Measurements from ENCODE around the gene BMAL1. TPM values are rescaled to one million over a fixed set of nuclear protein-coding genes. Genes with fewer than 3 reads are reported as not detected.
A peak's percentile ranks its signal among the peaks of the same experiment; 100 is the strongest.

BMAL1 gene
- total and polyA plus RNA-seq, 2 donors (not counting 3 experiments of a cell fraction or from before 2014, with no cell fraction given): 5.8 to 10.1 TPM

DNA sequence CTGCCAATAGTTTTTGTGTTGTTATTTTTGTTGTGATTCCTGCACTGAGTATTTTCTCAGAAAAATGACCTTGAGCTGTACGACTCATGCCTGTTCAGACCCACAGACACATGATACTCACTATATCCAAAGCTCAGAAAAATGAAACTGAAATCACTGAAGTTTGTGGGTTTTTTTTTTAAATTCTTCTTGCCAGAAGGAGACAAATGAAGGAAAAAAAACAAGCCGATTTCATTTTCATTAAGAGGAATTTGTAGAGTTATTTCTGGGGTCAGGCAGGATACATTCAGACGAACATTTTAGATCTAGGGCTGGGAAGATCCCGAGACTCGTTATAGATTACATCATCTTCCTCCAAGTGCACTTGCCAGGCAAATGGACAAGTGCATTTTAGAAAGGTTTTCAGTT is 60.4 kb downstream of the BMAL1 start:
- dilution Hi-C loops (cut with MboI; ENCODE audit: extremely low pct_ligation_motif_present, low sequenced_read_pairs) (no loop called here), intact Hi-C loops (cut with micrococcal nuclease) (loop anchor here (2.0 to 5.0 kb wide), 3 partner anchors 61 to 236 kb away; partner anchors contain the start of genes BMAL1 and BTBD10)
- Histone ChIP-seq H3K9ac (replicated peaks; ENCODE audit: extremely low read depth, insufficient read depth, low read length) (peak overlapping the region; percentile 70), H4K20me1 (replicated peaks; ENCODE audit: control insufficient read depth, extremely low read depth, insufficient read depth, low read length) (no peaks in the 10 kb centered on the region), H3K4me1 (ENCODE audit: control insufficient read depth, extremely low read depth, insufficient read depth, low read length) (peaks cover 20% of the 10 kb centered on the region), H3K36me3 (ENCODE audit: control insufficient read depth in 2 of 2, extremely low read depth in 1 of 2, insufficient read depth in 2 of 2, low read length in 2 of 2) (no peaks in the 10 kb centered on the region), H3K4me3 (replicated peaks in 1 of 3; ENCODE audit: insufficient read depth in 1 of 3, low read depth in 1 of 3, low read length in 3 of 3) (peak overlapping the region in 1 of 3 experiments; percentile 53), H3K9me1 (replicated peaks; ENCODE audit: control insufficient read depth, extremely low read depth, insufficient read depth, low read length) (no peaks in the 10 kb centered on the region), H2AFZ (ENCODE audit: low read depth, low read length) (peak overlapping the region; percentile 32), H3K4me2 (ENCODE audit: insufficient read depth, low read length) (peak overlapping the region; percentile 71), H3K79me2 (ENCODE audit: control insufficient read depth, insufficient read depth, low read length) (no peaks in the 10 kb centered on the region), H3K9me3 (replicated peaks; ENCODE audit: control insufficient read depth, insufficient read depth, low read length) (no peaks in the 10 kb centered on the region), H3K27me3 (ENCODE audit: control insufficient read depth in 2 of 2, insufficient read depth in 2 of 2, low read length in 2 of 2) (no peaks in the 10 kb centered on the region), H3K27ac (ENCODE audit: insufficient read depth, low read depth, low read length) (peak overlapping the region; percentile 76)
- BruUV-seq (replicated peaks): TSS peak; percentile 95
- CTCF ChIA-PET: interaction anchor here (0.8 to 8.2 kb wide), 11 partner anchors 11 to 374 kb away, joined by 3 to 136 read pairs (median 4); no protein-coding TSS in a partner anchor
- peak; percentile 81 for DNase-seq (ENCODE audit: low read depth, low spot score)
- TF ChIP-seq MYC (IDR thresholded peaks at IDR 0.05; ENCODE audit: low read depth, low read length) (no peak), MAX (IDR thresholded peaks at IDR 0.05; ENCODE audit: insufficient read depth, insufficient read length) (no peak), JUN (IDR thresholded peaks at IDR 0.05; ENCODE audit: borderline replicate concordance, insufficient read depth, insufficient read length, low read depth) (peak; percentile 24), GATA2 (IDR thresholded peaks at IDR 0.05; ENCODE audit: insufficient read depth, insufficient read length, low read depth, low read length) (no peak), EZH2 (IDR thresholded peaks at IDR 0.05; ENCODE audit: borderline replicate concordance, low read depth, low read length, severe bottlenecking) (no peak)
- POLR2A ChIA-PET: no interaction called here
- FAIRE-seq: peak; percentile 90

DNA sequence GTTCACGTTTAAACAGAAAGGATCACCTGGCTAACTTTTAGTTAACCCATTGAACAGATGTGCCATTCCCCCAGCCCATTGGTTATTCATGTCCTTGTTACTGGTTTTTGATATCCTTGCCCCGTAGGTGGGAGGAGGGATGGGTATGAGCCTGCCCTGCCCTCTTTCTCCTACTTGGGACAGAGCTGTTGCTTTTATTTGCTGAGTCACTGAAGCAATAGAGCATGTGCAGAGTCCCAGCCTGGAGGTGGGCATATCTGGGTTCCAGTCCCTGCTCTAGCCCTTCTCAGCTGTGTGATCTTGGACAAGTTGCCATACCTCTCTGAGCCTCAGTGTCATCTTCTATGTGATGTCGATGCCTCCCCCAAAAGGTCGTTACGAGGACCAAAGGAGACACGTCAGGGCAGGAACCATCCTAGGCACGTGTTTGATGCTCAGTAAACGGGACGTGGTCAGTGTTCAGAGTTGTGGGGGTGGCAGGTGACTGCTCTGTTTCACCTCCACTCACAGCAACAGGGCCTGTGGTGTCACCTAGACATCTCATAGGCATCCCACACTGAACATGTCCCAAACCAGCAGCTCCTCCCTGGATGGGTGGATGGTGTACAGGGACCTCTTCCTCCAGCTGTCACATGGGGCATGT is 61.0 kb downstream of the BMAL1 start:
- H3K27me3 ChIP-seq (ENCODE audit: control insufficient read depth in 2 of 2, insufficient read depth in 2 of 2, low read length in 2 of 2): no peaks in the 10 kb centered on the region
- H2AFZ ChIP-seq (ENCODE audit: low read depth, low read length): peak overlapping the region; percentile 32
- TF ChIP-seq POLR2AphosphoS5 (IDR thresholded peaks at IDR 0.05; ENCODE audit: insufficient read depth, low read depth, low read length) (peak; percentile 35), JUN (IDR thresholded peaks at IDR 0.05; ENCODE audit: borderline replicate concordance, insufficient read depth, insufficient read length, low read depth) (no peak)
- no peaks in the 10 kb centered on the region for H3K9me3 ChIP-seq (replicated peaks; ENCODE audit: control insufficient read depth, insufficient read depth, low read length)
- H3K27ac ChIP-seq (ENCODE audit: insufficient read depth, low read depth, low read length): peak overlapping the region; percentile 76
- DNase-seq (ENCODE audit: low read depth, low spot score) (no peak), FAIRE-seq (no peak)
- POLR2A ChIA-PET: no interaction called here
- peak overlapping the region in 1 of 3 experiments; percentile 53 for H3K4me3 ChIP-seq (replicated peaks in 1 of 3; ENCODE audit: insufficient read depth in 1 of 3, low read depth in 1 of 3, low read length in 3 of 3)
- no peaks in the 10 kb centered on the region for H4K20me1 ChIP-seq (replicated peaks; ENCODE audit: control insufficient read depth, extremely low read depth, insufficient read depth, low read length)
- H3K9me1 ChIP-seq (replicated peaks; ENCODE audit: control insufficient read depth, extremely low read depth, insufficient read depth, low read length): no peaks in the 10 kb centered on the region
- dilution Hi-C loops (cut with MboI; ENCODE audit: extremely low pct_ligation_motif_present, low sequenced_read_pairs) (no loop called here), intact Hi-C loops (cut with micrococcal nuclease) (loop anchor here (1.0 to 5.0 kb wide), 5 partner anchors 62 to 236 kb away; partner anchors contain the start of genes BMAL1 and BTBD10)
- H3K79me2 ChIP-seq (ENCODE audit: control insufficient read depth, insufficient read depth, low read length): no peaks in the 10 kb centered on the region
- CTCF ChIA-PET: interaction anchor here (0.6 to 8.2 kb wide), 13 partner anchors 17 to 375 kb away, joined by 3 to 136 read pairs (median 4); no protein-coding TSS in a partner anchor
- peak overlapping the region; percentile 70 for H3K9ac ChIP-seq (replicated peaks; ENCODE audit: extremely low read depth, insufficient read depth, low read length)
- peaks cover 20% of the 10 kb centered on the region for H3K4me1 ChIP-seq (ENCODE audit: control insufficient read depth, extremely low read depth, insufficient read depth, low read length)
- BruUV-seq (replicated peaks): no TSS peak
- no peaks in the 10 kb centered on the region for H3K36me3 ChIP-seq (ENCODE audit: control insufficient read depth in 2 of 2, extremely low read depth in 1 of 2, insufficient read depth in 2 of 2, low read length in 2 of 2)
- peak overlapping the region; percentile 71 for H3K4me2 ChIP-seq (ENCODE audit: insufficient read depth, low read length)
